Mesothelial cell of epicardium (in vitro differentiated cells): Measurements from ENCODE around the gene KCNIP4. TPM values are rescaled to one million over a fixed set of nuclear protein-coding genes. Genes with fewer than 3 reads are reported as not detected.

Source experiments
- DNase-seq, 2 experiments: peaks; one replicate each; pipeline ENCODE4 v3.0.0; 2021; ENCODE audit warnings: low spot score in 2 of 2; ENCODE audit not compliant: unreplicated experiment in 2 of 2
- H3K27ac Mint-ChIP-seq: 2 replicates; pipeline ENCODE4 v1.8.0; 2021; ENCODE audit warnings: mixed read lengths
- H3K27me3 Mint-ChIP-seq: 2 replicates; pipeline ENCODE4 v1.8.0; 2021; ENCODE audit warnings: low read depth, mixed read lengths
- H3K36me3 Mint-ChIP-seq: 2 replicates; pipeline ENCODE4 v1.8.0; 2021; ENCODE audit warnings: mixed read lengths
- H3K4me1 Mint-ChIP-seq: 2 replicates; pipeline ENCODE4 v1.8.0; 2021; ENCODE audit warnings: mixed read lengths
- H3K4me3 Mint-ChIP-seq: 2 replicates; pipeline ENCODE4 v1.8.0; 2021; ENCODE audit warnings: mild to moderate bottlenecking, moderate library complexity, mixed read lengths
- H3K9me3 Mint-ChIP-seq: 2 replicates; pipeline ENCODE4 v1.8.0; 2021; ENCODE audit warnings: mixed read lengths
- CTCF ChIP-seq: fragments of 200-600 bp; sonication (generic); IDR thresholded peaks from one replicate; pipeline ENCODE4 v1.5.0; 2021; ENCODE audit warnings: antibody characterized with exemption; ENCODE audit not compliant: unreplicated experiment
- total RNA-seq: library from RNA; stranded (reverse); gene quantifications from 3 replicates; pipeline ENCODE4 v1.2.1, GENCODE V29; 2021

Gene KCNIP4
- total RNA-seq, 1 donor from 2014 or later = 3.0 TPM

GRCh38 chr4:21882051-21882839 lies 66.3 kb downstream of the KCNIP4 start:
- no peak overlapping the region for H3K4me3 Mint-ChIP-seq
- no peak overlapping the region for H3K27ac Mint-ChIP-seq
- no peak for DNase-seq
- TF ChIP-seq CTCF = no peak
- H3K9me3 Mint-ChIP-seq = peaks cover 13% of the 10 kb centered on the region
- H3K27me3 Mint-ChIP-seq = no peaks in the 10 kb centered on the region
- H3K4me1 Mint-ChIP-seq = no peaks in the 10 kb centered on the region
- H3K36me3 Mint-ChIP-seq = no peaks in the 10 kb centered on the region

- Mint-ChIP-seq H3K9me3 (peaks cover 5% of the 10 kb centered on the region), H3K27ac (no peak overlapping the region)
Observed at GRCh38 chr4:21879187-21879586, 69.4 kb downstream of the KCNIP4 start.

GRCh38 chr4:21876711-21877110 lies 71.9 kb downstream of the KCNIP4 start:
- no peaks in the 10 kb centered on the region for H3K36me3 Mint-ChIP-seq
- H3K9me3 Mint-ChIP-seq = no peaks in the 10 kb centered on the region
- TF ChIP-seq CTCF = no peak
- H3K4me3 Mint-ChIP-seq = no peak overlapping the region
- no peak overlapping the region for H3K27ac Mint-ChIP-seq
- H3K4me1 Mint-ChIP-seq = peaks cover 2% of the 10 kb centered on the region
- H3K27me3 Mint-ChIP-seq = no peaks in the 10 kb centered on the region
- no peak for DNase-seq

More at GRCh38 chr4:21879187-21879586, 69.4 kb downstream of the KCNIP4 start:
- Mint-ChIP-seq H3K36me3 (no peaks in the 10 kb centered on the region), H3K4me1 (no peaks in the 10 kb centered on the region), H3K27me3 (no peaks in the 10 kb centered on the region), H3K4me3 (no peak overlapping the region)
- no peak for DNase-seq
- no peak for TF ChIP-seq CTCF

- H3K27me3 Mint-ChIP-seq = no peaks in the 10 kb centered on the region
- no peaks in the 10 kb centered on the region for H3K9me3 Mint-ChIP-seq
- no peak overlapping the region for H3K4me3 Mint-ChIP-seq
- H3K27ac Mint-ChIP-seq = no peak overlapping the region
- TF ChIP-seq CTCF = no peak
- DNase-seq = no peak
- H3K36me3 Mint-ChIP-seq = no peaks in the 10 kb centered on the region
- H3K4me1 Mint-ChIP-seq = peaks cover 2% of the 10 kb centered on the region
Observed at GRCh38 chr4:21873145-21873544, 75.4 kb downstream of the KCNIP4 start.

GRCh38 chr4:21872101-21872500 lies 76.5 kb downstream of the KCNIP4 start:
- DNase-seq = no peak
- Mint-ChIP-seq H3K27ac (no peak overlapping the region), H3K27me3 (no peaks in the 10 kb centered on the region), H3K9me3 (no peaks in the 10 kb centered on the region), H3K4me1 (peaks cover 2% of the 10 kb centered on the region), H3K4me3 (no peak overlapping the region), H3K36me3 (no peaks in the 10 kb centered on the region)
- no peak for TF ChIP-seq CTCF
